DMS53 (cell line): ENCODE measurements around the gene SLAMF7.
A peak's percentile ranks its signal among the peaks of the same experiment; 100 is the strongest.

Experiments used
- DNase-seq: peaks from one replicate; lab custom pipeline; 2025; lab: John Stamatoyannopoulos, UW

Gene SLAMF7

GRCh38 chr1:160745551-160745950, 6.5 kb downstream of the SLAMF7 start:
- DNase-seq, result no peak

GRCh38 chr1:160746836-160747500, 7.9 kb downstream of the SLAMF7 start:
- no peak for DNase-seq

- DNase-seq, result no peak
Measured at GRCh38 chr1:160747717-160748116, 8.7 kb downstream of the SLAMF7 start.

- peak; percentile 31 for DNase-seq
Measured at GRCh38 chr1:160748181-160748877, 9.3 kb downstream of the SLAMF7 start.

- no peak for DNase-seq
Measured at GRCh38 chr1:160748878-160749269, 9.8 kb downstream of the SLAMF7 start.

GRCh38 chr1:160750608-160751007, 11.6 kb downstream of the SLAMF7 start:
- DNase-seq, result no peak

GRCh38 chr1:160752406-160752805, 13.4 kb downstream of the SLAMF7 start:
- DNase-seq, result no peak

GRCh38 chr1:160752924-160753323, 13.9 kb downstream of the SLAMF7 start:
- no peak for DNase-seq

- DNase-seq, result no peak
Measured at GRCh38 chr1:160753594-160753993, 14.5 kb downstream of the SLAMF7 start.

- DNase-seq, result no peak
Measured at GRCh38 chr1:160755461-160755860, 16.4 kb downstream of the SLAMF7 start.

- no peak for DNase-seq
Measured at GRCh38 chr1:160755911-160756848, 17.1 kb downstream of the SLAMF7 start.

GRCh38 chr1:160756849-160757201, 17.8 kb downstream of the SLAMF7 start:
- no peak for DNase-seq

GRCh38 chr1:160758521-160758920, 19.5 kb downstream of the SLAMF7 start:
- no peak for DNase-seq

GRCh38 chr1:160759740-160760139, 20.7 kb downstream of the SLAMF7 start:
- DNase-seq, result no peak

- DNase-seq, result peak; percentile 27
Measured at GRCh38 chr1:160761046-160761445, 22.0 kb downstream of the SLAMF7 start.

- DNase-seq, result peak; percentile 6
Measured at GRCh38 chr1:160761886-160762285, 22.8 kb downstream of the SLAMF7 start.

- DNase-seq, result no peak
Measured at GRCh38 chr1:160763993-160764392, 24.9 kb downstream of the SLAMF7 start.

- peak; percentile 33 for DNase-seq
Measured at GRCh38 chr1:160767395-160768294, 28.6 kb downstream of the SLAMF7 start.

- peak; percentile 40 for DNase-seq
Measured at GRCh38 chr1:160768295-160768657, 29.2 kb downstream of the SLAMF7 start.

- no peak for DNase-seq
Measured at GRCh38 chr1:160772331-160772730, 33.3 kb downstream of the SLAMF7 start.

GRCh38 chr1:160773093-160773492, 34.0 kb downstream of the SLAMF7 start:
- DNase-seq, result no peak
